Esophagus muscularis mucosa (tissue), 3 donors: ENCODE measurements around the gene XYLB.

Experiments used
- CTCF ChIP-seq, 3 experiments: fragments of 200-600 bp in 2 of 3; fragments of 450-650 bp in 1 of 3; sonication (generic) in 2 of 3; IDR thresholded peaks; one replicate each; pipeline ENCODE4 v1.5.1; 2017 to 2019; ENCODE audit warnings: antibody characterized with exemption in 3 of 3, mild to moderate bottlenecking in 2 of 3, moderate library complexity in 1 of 3
- POLR2A ChIP-seq: fragments of 450-650 bp; IDR thresholded peaks from one replicate; pipeline ENCODE4 v1.6.1; 2017; ENCODE audit warnings: antibody characterized with exemption, moderate library complexity, mild to moderate bottlenecking, low read depth
- POLR2AphosphoS5 ChIP-seq, 2 donors: sonication (generic); formaldehyde crosslinking; IDR thresholded peaks; one replicate each; pipeline ENCODE4 v1.6.1; 2017; ENCODE audit warnings: antibody characterized with exemption in 2 of 2

GRCh38 chr3:38446812-38447211 is 100.2 kb downstream of the XYLB start:
- TF ChIP-seq POLR2AphosphoS5 (IDR thresholded peaks at IDR 0.05) (no peak), CTCF (IDR thresholded peaks at IDR 0.05) (no peak), POLR2A (no peak)
